Endodermal cell (in vitro differentiated cells): ENCODE data around the gene RHEB. TPM values are rescaled to one million over a fixed set of nuclear protein-coding genes. Genes with fewer than 3 reads are reported as not detected.

Experiments used
- DNase-seq: peaks from one replicate; pipeline ENCODE4 v3.0.0-alpha.2; 2017
- H3K27ac ChIP-seq: 2 replicates; pipeline ENCODE4 v1.5.1; 2013; ENCODE audit warnings: mild to moderate bottlenecking, low read depth, low read length, moderate library complexity
- H3K27me3 ChIP-seq: 2 replicates; pipeline ENCODE4 v1.6.1; 2013; ENCODE audit warnings: mild to moderate bottlenecking, low read length, moderate library complexity; ENCODE audit not compliant: insufficient read depth, control insufficient read depth, poor library complexity, severe bottlenecking
- H3K36me3 ChIP-seq: 2 replicates; pipeline ENCODE4 v1.7.0; 2013; ENCODE audit warnings: mild to moderate bottlenecking, low read length, moderate library complexity; ENCODE audit not compliant: control insufficient read depth, insufficient read depth
- H3K4me1 ChIP-seq: one replicate; pipeline ENCODE4 v1.7.0; 2013; ENCODE audit warnings: low read length; ENCODE audit not compliant: control insufficient read depth, insufficient read depth
- H3K4me3 ChIP-seq: 2 replicates; pipeline ENCODE4 v1.5.1; 2013; ENCODE audit warnings: mild to moderate bottlenecking, low read length, moderate library complexity
- H3K9ac ChIP-seq: 2 replicates; pipeline ENCODE4 v1.6.1; 2013; ENCODE audit warnings: mild to moderate bottlenecking, low read length, moderate library complexity; ENCODE audit not compliant: poor library complexity, severe bottlenecking; ENCODE audit errors: extremely low read depth
- H3K9me3 ChIP-seq: 2 replicates; pipeline ENCODE4 v1.6.1; 2013; ENCODE audit warnings: mild to moderate bottlenecking, low read length, moderate library complexity; ENCODE audit not compliant: control insufficient read depth
- H3K27ac Mint-ChIP-seq: 2 replicates; pipeline ENCODE4 v1.8.0; 2020; ENCODE audit warnings: mixed read lengths
- H3K27me3 Mint-ChIP-seq: 2 replicates; pipeline ENCODE4 v1.8.0; 2021; ENCODE audit warnings: mild to moderate bottlenecking, mixed read lengths; ENCODE audit not compliant: insufficient read depth
- H3K36me3 Mint-ChIP-seq: 2 replicates; pipeline ENCODE4 v1.8.0; 2020; ENCODE audit warnings: low read depth, mixed read lengths
- H3K4me1 Mint-ChIP-seq: 2 replicates; pipeline ENCODE4 v1.8.0; 2020; ENCODE audit warnings: mixed read lengths
- H3K4me3 Mint-ChIP-seq: 2 replicates; pipeline ENCODE4 v1.8.0; 2020; ENCODE audit warnings: mild to moderate bottlenecking, moderate library complexity, mixed read lengths
- H3K9me3 Mint-ChIP-seq: 2 replicates; pipeline ENCODE4 v1.8.0; 2020; ENCODE audit warnings: mild to moderate bottlenecking, mixed read lengths
- WGBS, 2 experiments: methylation state at CpG; one replicate each; pipeline versions ENCODE4 v1.1.5 to v1.1.7; 2013; ENCODE audit warnings: missing lambda C conversion rate in 2 of 2, mixed read lengths in 1 of 2; ENCODE audit not compliant: insufficient coverage in 1 of 2, insufficient read length in 1 of 2; 5-methylcytosine and 5-hydroxymethylcytosine counted together
- total RNA-seq, 2 donors: library from RNA; stranded (reverse); fragmentation: NEBNext Ultra II Directional in 1 of 2; extraction: Animal tissue kit (Norgen Biotek cat#: 25700) in 1 of 2; gene quantifications; 2 replicates in 1 of 2; 3 replicates in 1 of 2; pipeline ENCODE4 v1.2.1, GENCODE V29; 2021
- TF ChIP-seq, protein P1 (sequence below): fragments of 200-600 bp; sonication (generic); conservative IDR thresholded peaks from 2 replicates; pipeline ENCODE4 v1.5.0; 2021; ENCODE audit warnings: antibody characterized with exemption, mild to moderate bottlenecking

The RHEB gene
- total RNA-seq, 2 donors from 2014 or later: 108 to 113 TPM

DNA sequence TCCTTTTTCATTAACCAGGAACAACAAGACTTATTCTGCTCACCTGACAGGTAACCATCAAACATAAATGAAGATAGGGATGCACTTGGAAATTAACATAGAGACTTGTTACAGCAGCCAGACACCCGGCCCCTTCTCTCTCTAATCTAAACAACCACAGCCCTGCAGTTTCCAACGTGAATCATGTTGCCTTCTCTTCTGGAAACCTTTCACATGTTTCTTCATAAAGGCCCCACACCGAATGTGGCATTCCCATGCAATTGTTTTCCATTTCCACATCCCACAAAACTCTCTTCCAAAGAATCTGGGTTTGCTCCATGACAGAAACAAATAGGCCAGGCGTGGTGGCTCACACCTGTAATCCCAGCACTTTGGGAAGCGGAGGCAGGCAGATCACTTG is 94.9 kb downstream of the RHEB start:
- Histone ChIP-seq H3K4me1 (peaks cover 34% of the 10 kb centered on the region), H3K36me3 (no peaks in the 10 kb centered on the region), H3K9ac (no peak overlapping the region), H3K4me3 (no peak overlapping the region), H3K27me3 (no peaks in the 10 kb centered on the region), H3K27ac (no peak overlapping the region), H3K9me3 (peaks cover 27% of the 10 kb centered on the region)
- WGBS, 2 experiments: 83 to 92% methylated on average over 4 to 5 of the region's 5 CpGs
- peaks cover 67% of the 10 kb centered on the region for H3K4me1 Mint-ChIP-seq
- H3K4me3 Mint-ChIP-seq: no peak overlapping the region
- no peak for DNase-seq
- peaks cover 4% of the 10 kb centered on the region for H3K36me3 Mint-ChIP-seq
- H3K27ac Mint-ChIP-seq: peak overlapping the region; percentile 38
- TF ChIP-seq, protein P1, sequence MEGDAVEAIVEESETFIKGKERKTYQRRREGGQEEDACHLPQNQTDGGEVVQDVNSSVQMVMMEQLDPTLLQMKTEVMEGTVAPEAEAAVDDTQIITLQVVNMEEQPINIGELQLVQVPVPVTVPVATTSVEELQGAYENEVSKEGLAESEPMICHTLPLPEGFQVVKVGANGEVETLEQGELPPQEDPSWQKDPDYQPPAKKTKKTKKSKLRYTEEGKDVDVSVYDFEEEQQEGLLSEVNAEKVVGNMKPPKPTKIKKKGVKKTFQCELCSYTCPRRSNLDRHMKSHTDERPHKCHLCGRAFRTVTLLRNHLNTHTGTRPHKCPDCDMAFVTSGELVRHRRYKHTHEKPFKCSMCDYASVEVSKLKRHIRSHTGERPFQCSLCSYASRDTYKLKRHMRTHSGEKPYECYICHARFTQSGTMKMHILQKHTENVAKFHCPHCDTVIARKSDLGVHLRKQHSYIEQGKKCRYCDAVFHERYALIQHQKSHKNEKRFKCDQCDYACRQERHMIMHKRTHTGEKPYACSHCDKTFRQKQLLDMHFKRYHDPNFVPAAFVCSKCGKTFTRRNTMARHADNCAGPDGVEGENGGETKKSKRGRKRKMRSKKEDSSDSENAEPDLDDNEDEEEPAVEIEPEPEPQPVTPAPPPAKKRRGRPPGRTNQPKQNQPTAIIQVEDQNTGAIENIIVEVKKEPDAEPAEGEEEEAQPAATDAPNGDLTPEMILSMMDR: no peak
- peaks cover 23% of the 10 kb centered on the region for H3K9me3 Mint-ChIP-seq
- H3K27me3 Mint-ChIP-seq: peaks cover 9% of the 10 kb centered on the region

GRCh38 chr7:151423936-151424335 is 95.8 kb downstream of the RHEB start:
- Histone ChIP-seq H3K36me3 (no peaks in the 10 kb centered on the region), H3K9me3 (peaks cover 31% of the 10 kb centered on the region), H3K27me3 (no peaks in the 10 kb centered on the region), H3K9ac (no peak overlapping the region), H3K4me1 (peaks cover 28% of the 10 kb centered on the region), H3K27ac (no peak overlapping the region), H3K4me3 (no peak overlapping the region)
- no peak for DNase-seq
- 91 to 92% methylated on average over 4 to 5 of the region's 5 CpGs for WGBS, 2 experiments
- Mint-ChIP-seq H3K36me3 (peaks cover 4% of the 10 kb centered on the region), H3K4me1 (peaks cover 58% of the 10 kb centered on the region), H3K4me3 (no peak overlapping the region), H3K27me3 (peaks cover 9% of the 10 kb centered on the region), H3K9me3 (peaks cover 29% of the 10 kb centered on the region), H3K27ac (no peak overlapping the region)
- TF ChIP-seq, protein P1: no peak

DNA sequence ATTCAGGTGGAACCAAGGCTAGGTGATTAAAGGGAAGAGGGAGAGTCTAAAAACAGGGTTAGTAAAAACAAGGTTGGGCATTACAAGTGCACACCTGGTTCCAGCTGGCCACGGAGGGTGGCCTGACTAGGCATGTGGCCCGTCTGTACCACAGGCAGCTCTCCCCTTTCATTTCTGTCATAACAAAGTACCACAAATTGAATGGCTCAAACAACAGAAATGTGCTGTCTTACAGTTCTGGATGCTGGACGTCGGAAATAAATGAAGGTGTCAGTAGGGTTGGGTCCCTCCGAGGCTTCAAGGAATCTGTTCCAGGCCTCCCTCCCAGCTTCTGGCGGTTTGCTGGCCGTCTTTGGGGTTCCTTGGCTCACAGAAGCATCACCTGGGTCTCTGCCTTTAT is 96.5 kb downstream of the RHEB start:
- TF ChIP-seq, protein P1: no peak
- peaks cover 34% of the 10 kb centered on the region for H3K9me3 Mint-ChIP-seq
- peaks cover 36% of the 10 kb centered on the region for H3K9me3 ChIP-seq
- no peak overlapping the region for H3K9ac ChIP-seq
- H3K4me1 Mint-ChIP-seq: peaks cover 51% of the 10 kb centered on the region
- DNase-seq: no peak
- H3K4me1 ChIP-seq: peaks cover 26% of the 10 kb centered on the region
- H3K36me3 Mint-ChIP-seq: peaks cover 4% of the 10 kb centered on the region
- H3K27me3 ChIP-seq: no peaks in the 10 kb centered on the region
- no peaks in the 10 kb centered on the region for H3K36me3 ChIP-seq
- H3K4me3 ChIP-seq: no peak overlapping the region
- no peak overlapping the region for H3K4me3 Mint-ChIP-seq
- H3K27ac Mint-ChIP-seq: peak overlapping the region; percentile 85
- no peak overlapping the region for H3K27ac ChIP-seq
- H3K27me3 Mint-ChIP-seq: peaks cover 9% of the 10 kb centered on the region
- 85 to 90% methylated on average over 7 of the region's 7 CpGs for WGBS, 2 experiments
